Right lobe of liver (tissue), 6 donors: ENCODE data around the gene PACS2. TPM values are rescaled to one million over a fixed set of nuclear protein-coding genes. Genes with fewer than 3 reads are reported as not detected.

Source experiments
- ATAC-seq, 4 donors: fragments of 200-7000 bp; cut with Tn5 transposase; one replicate each; pipeline ENCODE4 v1.9.1; 2020; ENCODE audit warnings: mild to moderate bottlenecking in 4 of 4, moderate library complexity in 4 of 4
- DNase-seq, 3 donors: peaks; one replicate each; pipeline ENCODE4 v3.0.0-alpha.2; 2020
- H3K27ac ChIP-seq, 3 donors: fragments of 200-600 bp; one replicate each; pipeline ENCODE4 v1.8.0; 2022
- H3K27me3 ChIP-seq, 2 donors: fragments of 200-600 bp; one replicate each; pipeline ENCODE4 v1.8.0; 2022
- H3K36me3 ChIP-seq, 4 donors: fragments of 200-600 bp; sonication (generic) in 1 of 4; one replicate each; pipeline versions ENCODE4 v1.5.1 to v1.8.0; 2017 to 2022; ENCODE audit warnings: control low read depth in 1 of 4
- H3K4me1 ChIP-seq, 4 donors: fragments of 200-600 bp; sonication (generic) in 1 of 4; one replicate each; pipeline versions ENCODE4 v1.5.1 to v1.8.0; 2017 to 2022; ENCODE audit warnings: control low read depth in 1 of 4
- H3K4me3 ChIP-seq, 3 donors: fragments of 200-600 bp; one replicate each; pipeline ENCODE4 v1.8.0; 2022
- H3K9me3 ChIP-seq, 4 donors: fragments of 200-600 bp; sonication (generic) in 1 of 4; one replicate each; pipeline versions ENCODE4 v1.5.1 to v1.8.0; 2017 to 2022; ENCODE audit warnings: control low read depth in 1 of 4
- CTCF ChIP-seq, 4 donors: fragments of 200-600 bp in 3 of 4; fragments of 450-650 bp in 1 of 4; IDR thresholded peaks; one replicate each; pipeline versions ENCODE4 v1.5.1 to v1.8.0; 2016 to 2022; ENCODE audit warnings: antibody characterized with exemption in 4 of 4, mild to moderate bottlenecking in 2 of 4
- POLR2A ChIP-seq: fragments of 450-650 bp; IDR thresholded peaks from one replicate; pipeline ENCODE4 v1.6.1; 2017; ENCODE audit warnings: antibody characterized with exemption, mild to moderate bottlenecking
- WGBS: methylation state at CpG from one replicate; pipeline ENCODE4 v1.1.6; 2018; ENCODE audit warnings: low coverage, low lambda C conversion rate; ENCODE audit not compliant: insufficient coverage; ENCODE audit errors: missing lambda C conversion rate; 5-methylcytosine and 5-hydroxymethylcytosine counted together
- intact Hi-C, 2 donors: fragments of 100-400 bp; cut with DNase I; formaldehyde crosslinking; loops; one replicate each; pipeline versions ENCODE4 v1.11.2 to v1.14.1; 2022
- total RNA-seq, 6 experiments: library from RNA; depleted of rRNA in 2 of 6; stranded (reverse); fragments of >200 nt in 2 of 6; fragmentation: NEBNext Ultra II Directional in 3 of 6; extraction: Animal tissue kit (Norgen Biotek cat#: 25700) in 3 of 6; gene quantifications; one replicate each; pipeline versions ENCODE4 v1.1.0 to v1.2.4, GENCODE V29; 2016 to 2023
- donor health status: DM: no; HTN: yes; CAD: no.
- donor health status: DM: no; HTN: no; CAD: no.
- donor health status: DM: no; HTN: no; CAD: no.
- donor health status: DM: no; HTN: yes; CAD: no.
- donor health status: DM: no; HTN: yes; CAD: no.

The PACS2 gene
- total RNA-seq, 6 experiments from 2014 or later = 19.8 to 26.7 (median 21.5) TPM

GRCh38 chr14:105331575-105332349 is 17.2 kb downstream of the PACS2 start:
- intact Hi-C loops = no loop called here
- DNase-seq = no peak
- no peak overlapping the region for H3K27ac ChIP-seq
- peaks cover 0 to 27% (median 12%) of the 10 kb centered on the region in 4 donors for H3K4me1 ChIP-seq
- ATAC-seq = no peak
- no peaks in the 10 kb centered on the region for H3K9me3 ChIP-seq
- TF ChIP-seq POLR2A (no peak), CTCF (IDR thresholded peaks at IDR 0.05) (no peak)
- no peaks in the 10 kb centered on the region for H3K27me3 ChIP-seq
- H3K36me3 ChIP-seq = no peaks in the 10 kb centered on the region
- 83% methylated on average over 8 of the region's 8 CpGs for WGBS
- H3K4me3 ChIP-seq = no peak overlapping the region

GRCh38 chr14:105332350-105332874 is 17.9 kb downstream of the PACS2 start:
- ATAC-seq = no peak
- no peak for DNase-seq
- H3K4me3 ChIP-seq = no peak overlapping the region
- intact Hi-C loops = no loop called here
- 100% methylated on average over 2 of the region's 11 CpGs for WGBS
- peaks cover 0 to 30% (median 12%) of the 10 kb centered on the region in 4 donors for H3K4me1 ChIP-seq
- no peak overlapping the region for H3K27ac ChIP-seq
- H3K27me3 ChIP-seq = no peaks in the 10 kb centered on the region
- H3K9me3 ChIP-seq = no peaks in the 10 kb centered on the region
- TF ChIP-seq CTCF (IDR thresholded peaks at IDR 0.05) (no peak), POLR2A (no peak)
- H3K36me3 ChIP-seq = no peaks in the 10 kb centered on the region

- no peaks in the 10 kb centered on the region for H3K27me3 ChIP-seq
- no peaks in the 10 kb centered on the region for H3K36me3 ChIP-seq
- H3K4me3 ChIP-seq = no peak overlapping the region
- H3K9me3 ChIP-seq = no peaks in the 10 kb centered on the region
- no CpG with 5 or more reads among the region's 15 CpGs for WGBS
- intact Hi-C loops = no loop called here
- ATAC-seq (peak; percentile 2 to 26 (median 8)), DNase-seq (peak in 2 of 3 donors; percentile 46 to 48)
- H3K4me1 ChIP-seq = peaks cover 0 to 35% (median 18%) of the 10 kb centered on the region in 4 donors
- H3K27ac ChIP-seq = no peak overlapping the region
- TF ChIP-seq CTCF (IDR thresholded peaks at IDR 0.05) = no peak
- TF ChIP-seq POLR2A = no peak
Measured at GRCh38 chr14:105333020-105333490, 18.5 kb downstream of the PACS2 start.

GRCh38 chr14:105333613-105334364 is 19.2 kb downstream of the PACS2 start:
- Histone ChIP-seq H3K9me3 (no peaks in the 10 kb centered on the region), H3K36me3 (no peaks in the 10 kb centered on the region), H3K27ac (no peak overlapping the region), H3K4me3 (no peak overlapping the region), H3K27me3 (no peaks in the 10 kb centered on the region), H3K4me1 (peaks cover 0 to 34% (median 18%) of the 10 kb centered on the region in 4 donors)
- TF ChIP-seq CTCF (IDR thresholded peaks at IDR 0.05) (no peak), POLR2A (no peak)
- intact Hi-C loops = no loop called here
- DNase-seq (peak; percentile 66 to 85 (median 80)), ATAC-seq (peak; percentile 56 to 73 (median 63))
- WGBS = 26% methylated on average over 3 of the region's 18 CpGs
